ENCODE measurements around the gene BOLL. TPM values are rescaled to one million over a fixed set of nuclear protein-coding genes. Genes with fewer than 3 reads are reported as not detected.
"Not testable (repeated sequence)": the region's sequence is repeated elsewhere in the genome, so short reads cannot be mapped to it uniquely, and the experiment has no call there.

Gene BOLL
- total RNA-seq, 1 experiment from 2014 or later = not detected

DNA sequence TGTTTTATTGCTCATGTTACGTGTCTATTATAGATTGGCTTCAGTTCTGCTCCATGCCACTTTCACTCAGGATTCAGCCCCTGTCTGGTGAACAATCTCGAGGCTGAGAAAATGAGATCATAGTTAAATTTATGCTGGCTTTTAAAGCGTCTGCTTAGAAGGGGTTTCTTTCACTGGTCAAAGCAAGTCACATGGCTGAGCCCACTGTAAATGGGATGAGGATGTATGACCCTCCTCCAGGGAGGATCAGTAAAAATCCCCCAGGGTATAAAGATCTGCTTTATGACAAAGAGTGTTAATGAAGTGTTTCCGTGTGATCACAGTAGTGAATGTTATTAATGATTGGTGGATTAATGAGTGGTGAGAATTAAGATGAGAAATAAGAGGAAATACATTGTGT is 13.1 kb upstream of the BOLL start:
- no peak for DNase-seq (ENCODE audit: low read depth)

GRCh38 chr2:197795277-197795676 is 10.2 kb upstream of the BOLL start:
- DNase-seq (ENCODE audit: low read depth) = no peak

DNA sequence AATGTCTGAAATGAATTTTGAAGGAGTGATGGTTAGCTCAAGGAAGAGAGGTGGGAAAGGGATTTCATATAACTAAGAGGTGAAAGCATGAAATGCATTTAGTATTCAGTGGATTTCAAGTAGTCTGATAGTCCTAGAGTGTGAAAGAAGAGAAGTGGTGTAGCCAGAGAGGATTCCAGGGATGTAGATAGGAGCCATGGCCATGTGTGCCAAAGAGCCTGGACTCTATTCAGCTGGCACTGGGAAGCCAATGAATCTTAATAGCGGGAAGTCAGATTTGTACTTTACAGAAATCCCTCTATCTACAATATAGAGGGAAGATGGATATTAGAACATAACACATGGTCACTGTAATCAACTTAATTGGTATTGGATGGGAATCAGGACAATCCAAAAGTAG is 8.3 kb upstream of the BOLL start:
- DNase-seq (ENCODE audit: low read depth) = no peak

GRCh38 chr2:197786010-197786877 is 1.1 kb upstream of the BOLL start:
- no peak for DNase-seq (ENCODE audit: low read depth)

- DNase-seq (ENCODE audit: low read depth) = no peak
Observed at GRCh38 chr2:197782126-197782525, 3.0 kb downstream of the BOLL start.

GRCh38 chr2:197779261-197779660 is 5.9 kb downstream of the BOLL start:
- no peak for DNase-seq (ENCODE audit: low read depth)

GRCh38 chr2:197777823-197778407 is 7.2 kb downstream of the BOLL start:
- peak; percentile 27 for DNase-seq (ENCODE audit: low read depth)

DNA sequence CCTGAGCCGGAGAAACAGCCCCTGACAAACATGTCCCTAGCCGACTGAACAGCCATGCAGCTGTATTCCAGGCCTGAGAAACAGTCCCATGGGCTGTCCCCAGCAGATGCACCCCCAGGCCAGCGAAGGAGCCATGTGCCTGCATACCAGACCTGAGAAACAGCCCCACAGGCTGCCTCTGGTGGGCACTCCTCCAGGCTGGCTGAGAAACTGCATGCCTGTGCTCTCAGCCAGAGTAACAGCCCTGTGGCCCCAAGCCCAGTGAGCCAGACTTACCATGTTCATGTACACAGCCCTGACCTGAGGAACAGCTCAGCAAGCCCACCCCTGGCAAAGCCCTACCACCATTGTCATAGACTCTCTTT is 24.8 kb downstream of the BOLL start:
- DNase-seq (ENCODE audit: low read depth) = no peak

GRCh38 chr2:197759625-197760292 is 25.4 kb downstream of the BOLL start:
- DNase-seq (ENCODE audit: low read depth) = no peak

GRCh38 chr2:197759013-197759412 is 26.1 kb downstream of the BOLL start:
- DNase-seq (ENCODE audit: low read depth) = no peak

DNA sequence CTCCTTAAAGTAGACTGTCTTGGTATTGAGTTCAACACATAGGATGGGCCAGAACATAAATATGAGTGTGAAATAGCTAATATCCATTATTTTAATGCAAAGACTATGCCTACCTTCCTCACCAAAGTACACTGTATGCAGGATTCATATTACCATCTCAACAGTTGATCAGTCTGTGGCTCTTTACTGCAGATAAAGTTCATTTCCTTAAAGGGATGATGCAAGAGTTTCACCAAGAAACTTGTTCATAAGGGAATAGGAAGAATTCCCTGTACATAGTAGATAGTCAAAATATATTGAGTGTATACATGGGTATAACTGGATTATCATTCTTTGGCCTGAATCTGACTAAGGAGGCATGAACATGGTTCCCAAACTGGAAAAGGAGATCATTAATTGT is 44.9 kb downstream of the BOLL start:
- DNase-seq (ENCODE audit: low read depth) = no peak

- DNase-seq (ENCODE audit: low read depth) = not testable (repeated sequence)
Observed at GRCh38 chr2:197728555-197729544, 56.3 kb downstream of the BOLL start.

- no peak for DNase-seq (ENCODE audit: low read depth)
Observed at GRCh38 chr2:197727011-197727410, 58.1 kb downstream of the BOLL start.

- no peak for DNase-seq (ENCODE audit: low read depth)
Observed at GRCh38 chr2:197717863-197718262, 67.3 kb downstream of the BOLL start.

DNA sequence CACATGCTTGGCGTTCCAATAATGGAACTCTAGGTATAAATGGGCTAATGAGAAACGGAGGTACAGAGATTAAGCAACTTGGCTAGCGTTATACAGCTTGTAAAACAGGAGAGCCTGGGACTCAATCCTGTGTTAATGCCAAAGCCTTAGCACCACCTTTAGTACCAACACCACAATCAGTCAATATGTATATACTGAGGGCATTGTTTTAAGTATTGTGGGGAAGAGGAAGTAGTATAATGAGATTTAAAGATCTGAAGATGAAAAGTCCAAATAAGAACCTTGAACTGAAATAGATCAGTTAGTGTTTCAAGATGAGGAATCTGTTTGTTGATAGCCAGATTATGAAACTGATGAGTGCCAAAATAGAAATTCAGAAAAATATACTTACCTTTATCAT is 71.8 kb downstream of the BOLL start:
- no peak for DNase-seq (ENCODE audit: low read depth)

DNA sequence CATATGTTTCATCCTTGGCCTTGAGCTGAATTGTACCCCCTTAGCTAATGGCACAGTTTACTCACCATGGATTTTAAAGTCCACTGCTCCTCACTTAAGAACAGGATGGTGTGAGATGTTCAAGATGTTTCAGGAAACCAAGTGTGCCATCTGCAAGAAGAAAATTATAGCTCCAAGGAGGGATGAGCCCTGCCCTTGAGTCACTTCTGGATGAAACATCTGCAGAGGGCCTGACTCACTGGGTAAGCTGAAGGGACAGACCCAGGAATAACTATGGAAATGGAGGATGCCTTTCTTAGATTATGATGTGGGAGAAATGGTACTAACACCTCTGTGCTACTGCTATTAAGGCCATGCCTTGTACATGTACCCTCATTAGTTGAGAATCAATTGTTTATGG is 73.5 kb downstream of the BOLL start:
- DNase-seq (ENCODE audit: low read depth) = no peak

DNA sequence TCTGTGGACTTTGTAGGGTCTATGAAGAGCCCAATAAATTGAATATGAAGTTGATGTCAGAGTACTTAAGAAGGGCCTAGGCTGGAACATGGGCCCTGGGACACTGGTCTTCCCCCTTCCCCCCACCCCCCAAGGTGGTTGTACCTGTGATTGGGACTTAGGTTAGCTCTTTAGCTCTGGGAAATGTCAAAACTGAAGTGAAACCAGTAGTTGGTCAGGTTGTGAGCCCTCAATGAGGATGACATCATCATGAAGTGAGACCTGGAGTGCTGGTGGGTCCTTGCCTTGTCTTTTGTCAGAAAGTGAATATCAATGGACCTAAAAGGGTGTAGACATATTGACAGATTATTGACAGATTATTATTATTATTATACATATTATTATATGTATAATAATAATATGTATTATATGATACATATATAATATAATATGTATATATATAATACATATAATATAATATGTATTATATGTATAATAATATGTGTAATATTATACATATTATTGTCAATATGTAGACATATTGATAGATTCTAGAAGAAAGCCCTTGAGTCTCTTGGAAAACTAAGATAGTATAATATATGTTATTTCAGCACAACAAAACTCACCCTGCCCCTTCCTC is 74.6 kb downstream of the BOLL start:
- no peak for DNase-seq (ENCODE audit: low read depth)

DNA sequence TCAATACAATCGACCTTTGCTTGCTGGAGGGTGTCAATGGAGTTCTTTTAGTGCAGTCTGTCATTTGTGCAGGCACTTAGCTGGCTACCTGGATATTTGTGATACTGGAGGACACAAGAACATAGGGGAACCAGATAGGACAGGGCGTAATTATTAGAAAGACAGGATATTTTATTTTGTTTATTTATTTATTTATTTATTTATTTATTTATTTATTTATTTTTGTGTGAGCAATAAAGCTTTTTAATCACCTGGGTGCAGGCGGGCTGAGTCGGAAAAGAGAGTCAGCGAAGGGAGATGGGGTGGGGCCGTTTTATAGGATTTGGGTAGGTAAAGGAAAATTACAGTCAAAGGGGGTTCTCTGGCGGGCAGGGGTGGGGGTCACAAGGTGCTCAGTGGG is 76.0 kb downstream of the BOLL start:
- not testable (repeated sequence) for DNase-seq (ENCODE audit: low read depth)

- peak; percentile 7 for DNase-seq (ENCODE audit: low read depth)
Observed at GRCh38 chr2:197708331-197708730, 76.8 kb downstream of the BOLL start.

DNA sequence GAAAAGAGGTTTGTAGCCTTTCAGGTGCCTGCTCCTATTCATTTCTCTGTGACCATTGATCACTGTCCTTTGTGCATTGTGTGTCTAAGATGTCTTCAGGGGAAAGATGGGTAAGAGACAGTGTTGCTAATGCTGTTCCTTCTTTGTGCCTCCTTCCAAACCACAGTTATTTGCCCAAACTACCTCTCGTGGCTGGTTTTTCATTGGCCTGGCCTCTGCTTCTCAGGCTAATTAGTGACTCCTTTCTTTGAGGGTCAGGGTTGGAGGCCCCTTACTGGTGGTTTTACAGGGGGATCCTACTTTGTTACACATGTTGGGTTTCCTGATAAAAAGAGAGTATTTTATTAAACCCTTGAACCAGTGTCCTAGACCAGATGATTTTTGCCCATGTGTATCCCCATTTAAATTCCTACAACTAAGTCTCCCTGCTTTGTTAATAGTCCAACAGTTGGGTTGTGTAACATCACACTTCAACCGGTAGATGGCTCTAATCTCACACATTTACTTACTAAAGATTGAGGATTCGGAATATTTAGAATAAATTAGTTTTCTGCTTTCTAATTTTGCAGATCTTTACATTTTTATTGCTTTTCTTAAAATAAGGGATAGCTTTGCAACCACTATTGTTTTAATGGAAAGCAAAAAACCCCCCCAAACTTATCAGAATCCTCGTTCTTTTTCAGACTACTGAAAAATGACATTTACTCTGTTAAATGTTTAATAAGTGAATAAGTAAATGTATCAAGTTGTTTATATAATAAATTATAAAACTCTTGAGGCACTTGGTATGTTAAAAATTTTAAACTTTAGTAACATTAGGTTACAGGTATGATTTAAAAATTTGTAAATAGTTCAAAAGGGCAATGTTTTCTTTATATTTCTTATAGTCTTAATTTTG is 77.6 kb downstream of the BOLL start:
- peak; percentile 31 for DNase-seq (ENCODE audit: low read depth)

Data from Daoy (cell line).